NB4 (cell line): ENCODE results near the gene UVRAG.

ENCODE experiments used
- DNase-seq: peaks from one replicate; pipeline ENCODE4 v3.0.0; 2010; ENCODE audit warnings: low read depth
- H3K4me3 ChIP-seq: one replicate; pipeline ENCODE4 v1.5.1; 2011; ENCODE audit warnings: mild to moderate bottlenecking, low read depth, low read length, moderate library complexity
- CTCF ChIP-seq: IDR thresholded peaks from one replicate; pipeline ENCODE4 v1.5.1; 2012; ENCODE audit warnings: low read depth, low read length
- MAX ChIP-seq: IDR thresholded peaks from 2 replicates; pipeline ENCODE4 v1.6.1; 2011; ENCODE audit warnings: low read depth, low read length
- MYC ChIP-seq: IDR thresholded peaks from 2 replicates; pipeline ENCODE4 v1.6.1; 2011; ENCODE audit warnings: low read depth, low read length
- POLR2A ChIP-seq: IDR thresholded peaks from 2 replicates; pipeline ENCODE4 v1.6.1; 2011; ENCODE audit warnings: mild to moderate bottlenecking; ENCODE audit not compliant: insufficient read length; ENCODE audit errors: extremely low read depth

UVRAG gene

GRCh38 chr11:75949023-75949672 is 134.1 kb downstream of the UVRAG start:
- H3K4me3 ChIP-seq: no peak overlapping the region
- no peak for TF ChIP-seq CTCF
- no peak for TF ChIP-seq MAX
- no peak for TF ChIP-seq POLR2A
- no peak for TF ChIP-seq MYC
- no peak for DNase-seq

- H3K4me3 ChIP-seq: no peak overlapping the region
- no peak for DNase-seq
- TF ChIP-seq MAX: no peak
- no peak for TF ChIP-seq MYC
- TF ChIP-seq CTCF: no peak
- no peak for TF ChIP-seq POLR2A
Measured at GRCh38 chr11:75950141-75950540, 135.1 kb downstream of the UVRAG start.

- no peak for TF ChIP-seq MYC
- no peak for TF ChIP-seq POLR2A
- no peak for TF ChIP-seq CTCF
- no peak for TF ChIP-seq MAX
- no peak for DNase-seq
- no peak overlapping the region for H3K4me3 ChIP-seq
Measured at GRCh38 chr11:75954039-75954438, 139.0 kb downstream of the UVRAG start.

- no peak for DNase-seq
- no peak for TF ChIP-seq CTCF
- H3K4me3 ChIP-seq: no peak overlapping the region
Measured at GRCh38 chr11:75955443-75955842, 140.4 kb downstream of the UVRAG start.

GRCh38 chr11:75959540-75959939 is 144.5 kb downstream of the UVRAG start:
- no peak for DNase-seq
- H3K4me3 ChIP-seq: no peak overlapping the region
- TF ChIP-seq CTCF (no peak), MYC (no peak), POLR2A (no peak), MAX (no peak)

- TF ChIP-seq MYC: no peak
- TF ChIP-seq MAX: no peak
- no peak for TF ChIP-seq POLR2A
- no peak for TF ChIP-seq CTCF
- no peak overlapping the region for H3K4me3 ChIP-seq
- DNase-seq: no peak
Measured at GRCh38 chr11:75964071-75964470, 149.1 kb downstream of the UVRAG start.
